HepG2 (cell line): ENCODE results near the gene JMJD8. TPM values are rescaled to one million over a fixed set of nuclear protein-coding genes. Genes with fewer than 3 reads are reported as not detected.

Source experiments
- AGO1 ChIP-seq: fragments of 200-400 bp; formaldehyde crosslinking; IDR thresholded peaks from 2 replicates; pipeline ENCODE4 v1.6.1; 2017; ENCODE audit warnings: mild to moderate bottlenecking, low read depth, low read length, moderate library complexity; ENCODE audit not compliant: poor library complexity, severe bottlenecking
- AGO2 ChIP-seq: fragments of 200-400 bp; formaldehyde crosslinking; optimal IDR thresholded peaks from 2 replicates; pipeline ENCODE3; 2017; ENCODE audit warnings: mild to moderate bottlenecking, low read depth, low read length, moderate library complexity
- ARHGAP35 ChIP-seq: sonication (generic); formaldehyde crosslinking; IDR thresholded peaks from 2 replicates; pipeline ENCODE4 v1.9.0; 2022; ENCODE audit warnings: mild to moderate bottlenecking, inconsistent platforms, moderate library complexity, missing genetic modification reagents, borderline replicate concordance
- FOXP1 ChIP-seq, 2 experiments: fragments of 450-650 bp in 1 of 2; IDR thresholded peaks; 2 replicates each; pipeline ENCODE4 v1.6.1; 2017 to 2018; ENCODE audit warnings: antibody characterized with exemption in 1 of 2
- HOXA3 ChIP-seq: sonication (generic); formaldehyde crosslinking; IDR thresholded peaks from 2 replicates; pipeline ENCODE4 v1.5.0; 2020; ENCODE audit warnings: missing genetic modification reagents
- ZNF160 ChIP-seq: sonication (generic); formaldehyde crosslinking; IDR thresholded peaks from 2 replicates; pipeline ENCODE4 v1.8.0; 2022; ENCODE audit warnings: mild to moderate bottlenecking, inconsistent platforms, missing genetic modification reagents
- ZNF24 ChIP-seq: fragments of 450-650 bp; IDR thresholded peaks from 2 replicates; pipeline ENCODE4 v1.6.1; 2017; ENCODE audit warnings: antibody characterized with exemption, mild to moderate bottlenecking
- ZNF333 ChIP-seq: sonication (generic); formaldehyde crosslinking; IDR thresholded peaks from 2 replicates; pipeline ENCODE4 v1.4.0; 2020; ENCODE audit warnings: mild to moderate bottlenecking, missing genetic modification reagents, borderline replicate concordance
- ZNF570 ChIP-seq: sonication (generic); formaldehyde crosslinking; IDR thresholded peaks from 2 replicates; pipeline ENCODE4 v1.4.0; 2020; ENCODE audit warnings: mild to moderate bottlenecking, missing genetic modification reagents, borderline replicate concordance
- polyA plus RNA-seq, 8 experiments: library from polyadenylated mRNA; depleted of rRNA in 3 of 8; stranded (reverse) in 7 of 8; unstranded in 1 of 8; fragments of >200 nt; fragmentation: Illumina TruSeq in 4 of 8; extraction: Trizol in 4 of 8; gene quantifications; 2 replicates each; pipeline versions ENCODE4 v1.2.1 to v1.2.3, GENCODE V29; 2011 to 2016; ENCODE audit warnings: low read depth in 4 of 8, missing spikeins in 1 of 8, mixed read lengths in 1 of 8; ENCODE audit not compliant: insufficient read depth in 1 of 8
- total RNA-seq, 5 experiments: library from RNA; depleted of rRNA; stranded (reverse); fragments of >200 nt; fragmentation: Illumina TruSeq; extraction: Trizol; gene quantifications; 2 replicates each; pipeline ENCODE4 v1.2.3, GENCODE V29; 2016; ENCODE audit warnings: low read depth in 1 of 5
- TF ChIP-seq, protein P1 (sequence below): sonication (generic); formaldehyde crosslinking; IDR thresholded peaks from 2 replicates; pipeline ENCODE4 v1.5.0; 2020; ENCODE audit warnings: mild to moderate bottlenecking, missing genetic modification reagents, borderline replicate concordance
- TF ChIP-seq, protein P2 (sequence below): sonication (generic); formaldehyde crosslinking; IDR thresholded peaks from 2 replicates; pipeline ENCODE4 v1.4.0; 2020; ENCODE audit warnings: missing genetic modification reagents
- TF ChIP-seq, protein P3 (sequence below): sonication (generic); formaldehyde crosslinking; IDR thresholded peaks from 2 replicates; pipeline ENCODE4 v1.8.1; 2023; ENCODE audit warnings: mild to moderate bottlenecking, missing genetic modification reagents
- TF ChIP-seq, protein P4 (sequence below): sonication (generic); formaldehyde crosslinking; IDR thresholded peaks from 2 replicates; pipeline ENCODE4 v1.5.0; 2020; ENCODE audit warnings: missing genetic modification reagents

Gene JMJD8
- total and polyA plus RNA-seq, 2 of the 13 experiments (the other 11 are each of a cell fraction or from before 2014, with no cell fraction given) = 2.6 to 11.8 TPM

DNA sequence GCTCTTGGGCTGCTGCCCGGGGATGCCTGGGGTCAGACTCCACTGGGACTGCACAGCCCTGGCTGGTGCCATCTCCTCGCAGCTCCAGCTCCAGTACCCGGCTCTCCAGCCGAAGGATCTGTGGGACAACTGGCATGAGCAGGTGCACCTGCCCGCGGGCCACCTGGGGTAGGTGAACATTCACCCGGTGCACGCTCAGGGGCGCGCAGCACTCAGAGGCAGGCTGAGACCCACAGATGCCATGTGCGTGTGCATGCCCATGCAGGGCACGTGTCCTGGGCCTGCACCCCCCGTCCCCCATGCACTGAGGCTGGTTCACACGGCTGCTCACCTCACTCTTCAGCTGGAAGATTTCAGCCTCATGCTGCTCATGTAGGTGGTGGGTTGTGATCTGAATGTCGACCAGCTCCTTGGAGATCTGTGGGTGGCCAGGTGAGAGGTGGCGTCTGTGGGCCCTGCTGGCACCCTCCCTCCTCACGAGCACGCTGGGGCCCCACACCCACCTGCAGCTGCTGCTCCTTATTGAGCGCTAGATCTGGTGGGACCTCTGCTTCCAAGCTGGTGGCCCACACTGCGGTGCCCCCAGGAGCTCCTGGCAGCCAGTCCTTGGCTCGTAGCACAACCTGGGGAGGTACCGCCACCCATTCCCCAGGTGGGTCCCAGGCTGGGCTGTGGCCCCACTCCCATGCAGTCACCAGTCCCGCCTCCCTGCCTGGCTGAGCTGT lies 41.5 kb upstream of the JMJD8 start (continued):
- TF ChIP-seq ZNF570 (CRISPR knock-in tag) = no peak
- TF ChIP-seq, protein P1, sequence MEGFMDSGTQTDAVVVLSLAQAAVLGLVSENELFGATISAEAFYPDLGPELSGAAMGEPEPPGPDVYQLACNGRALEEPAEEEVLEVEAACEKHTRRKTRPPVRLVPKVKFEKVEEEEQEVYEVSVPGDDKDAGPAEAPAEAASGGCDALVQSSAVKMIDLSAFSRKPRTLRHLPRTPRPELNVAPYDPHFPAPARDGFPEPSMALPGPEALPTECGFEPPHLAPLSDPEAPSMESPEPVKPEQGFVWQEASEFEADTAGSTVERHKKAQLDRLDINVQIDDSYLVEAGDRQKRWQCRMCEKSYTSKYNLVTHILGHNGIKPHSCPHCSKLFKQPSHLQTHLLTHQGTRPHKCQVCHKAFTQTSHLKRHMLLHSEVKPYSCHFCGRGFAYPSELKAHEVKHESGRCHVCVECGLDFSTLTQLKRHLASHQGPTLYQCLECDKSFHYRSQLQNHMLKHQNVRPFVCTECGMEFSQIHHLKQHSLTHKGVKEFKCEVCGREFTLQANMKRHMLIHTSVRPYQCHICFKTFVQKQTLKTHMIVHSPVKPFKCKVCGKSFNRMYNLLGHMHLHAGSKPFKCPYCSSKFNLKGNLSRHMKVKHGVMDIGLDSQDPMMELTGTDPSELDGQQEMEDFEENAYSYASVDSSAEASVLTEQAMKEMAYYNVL = no peak
- TF ChIP-seq ZNF333 (CRISPR knock-in tag) = no peak
- TF ChIP-seq, protein P2, sequence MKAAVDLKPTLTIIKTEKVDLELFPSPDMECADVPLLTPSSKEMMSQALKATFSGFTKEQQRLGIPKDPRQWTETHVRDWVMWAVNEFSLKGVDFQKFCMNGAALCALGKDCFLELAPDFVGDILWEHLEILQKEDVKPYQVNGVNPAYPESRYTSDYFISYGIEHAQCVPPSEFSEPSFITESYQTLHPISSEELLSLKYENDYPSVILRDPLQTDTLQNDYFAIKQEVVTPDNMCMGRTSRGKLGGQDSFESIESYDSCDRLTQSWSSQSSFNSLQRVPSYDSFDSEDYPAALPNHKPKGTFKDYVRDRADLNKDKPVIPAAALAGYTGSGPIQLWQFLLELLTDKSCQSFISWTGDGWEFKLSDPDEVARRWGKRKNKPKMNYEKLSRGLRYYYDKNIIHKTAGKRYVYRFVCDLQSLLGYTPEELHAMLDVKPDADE (CRISPR knock-in tag) = no peak
- TF ChIP-seq, protein P3, sequence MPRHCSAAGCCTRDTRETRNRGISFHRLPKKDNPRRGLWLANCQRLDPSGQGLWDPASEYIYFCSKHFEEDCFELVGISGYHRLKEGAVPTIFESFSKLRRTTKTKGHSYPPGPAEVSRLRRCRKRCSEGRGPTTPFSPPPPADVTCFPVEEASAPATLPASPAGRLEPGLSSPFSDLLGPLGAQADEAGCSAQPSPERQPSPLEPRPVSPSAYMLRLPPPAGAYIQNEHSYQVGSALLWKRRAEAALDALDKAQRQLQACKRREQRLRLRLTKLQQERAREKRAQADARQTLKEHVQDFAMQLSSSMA (CRISPR knock-in tag) = no peak
- peak; percentile 51 for TF ChIP-seq AGO2
- TF ChIP-seq, protein P4, sequence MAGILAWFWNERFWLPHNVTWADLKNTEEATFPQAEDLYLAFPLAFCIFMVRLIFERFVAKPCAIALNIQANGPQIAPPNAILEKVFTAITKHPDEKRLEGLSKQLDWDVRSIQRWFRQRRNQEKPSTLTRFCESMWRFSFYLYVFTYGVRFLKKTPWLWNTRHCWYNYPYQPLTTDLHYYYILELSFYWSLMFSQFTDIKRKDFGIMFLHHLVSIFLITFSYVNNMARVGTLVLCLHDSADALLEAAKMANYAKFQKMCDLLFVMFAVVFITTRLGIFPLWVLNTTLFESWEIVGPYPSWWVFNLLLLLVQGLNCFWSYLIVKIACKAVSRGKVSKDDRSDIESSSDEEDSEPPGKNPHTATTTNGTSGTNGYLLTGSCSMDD (CRISPR knock-in tag) = no peak
- no peak for TF ChIP-seq ZNF160 (CRISPR knock-in tag)
- TF ChIP-seq AGO1 = peak; percentile 56
- no peak for TF ChIP-seq ZNF24
- TF ChIP-seq HOXA3 (CRISPR knock-in tag) = no peak
- TF ChIP-seq FOXP1 (IDR thresholded peaks at IDR 0.05) = no peak
- no peak for TF ChIP-seq FOXP1 (CRISPR knock-in tag; IDR thresholded peaks at IDR 0.05)
- no peak for TF ChIP-seq ARHGAP35 (CRISPR knock-in tag)
